ENCODE results near the gene TMEM95. TPM values are rescaled to one million over a fixed set of nuclear protein-coding genes. Genes with fewer than 3 reads are reported as not detected.

The TMEM95 gene
- not detected for total RNA-seq

DNA sequence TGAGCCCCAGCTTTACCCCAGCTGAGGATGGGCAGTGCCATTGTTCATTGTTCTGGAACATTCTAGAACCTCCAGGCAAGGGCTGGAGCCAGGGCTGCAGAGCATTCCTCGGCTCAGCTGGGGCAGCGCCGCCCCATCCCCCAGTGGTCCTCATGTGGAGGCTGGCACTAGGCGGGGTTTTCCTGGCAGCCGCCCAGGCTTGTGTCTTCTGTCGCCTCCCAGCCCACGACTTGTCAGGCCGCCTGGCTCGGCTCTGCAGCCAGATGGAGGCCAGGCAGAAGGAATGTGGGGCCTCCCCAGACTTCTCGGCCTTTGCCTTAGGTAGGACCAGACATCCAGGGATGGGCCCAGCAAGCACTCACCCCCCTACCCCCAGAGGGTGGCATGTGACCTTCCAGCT is at the start of gene TMEM95:
TSS of gene TMEM95 (plus strand) at position 104 of the 400 bp plus-strand sequence. CDS start at position 153, 49 bp downstream.
- DNase-seq, result peak; percentile 86

DNA sequence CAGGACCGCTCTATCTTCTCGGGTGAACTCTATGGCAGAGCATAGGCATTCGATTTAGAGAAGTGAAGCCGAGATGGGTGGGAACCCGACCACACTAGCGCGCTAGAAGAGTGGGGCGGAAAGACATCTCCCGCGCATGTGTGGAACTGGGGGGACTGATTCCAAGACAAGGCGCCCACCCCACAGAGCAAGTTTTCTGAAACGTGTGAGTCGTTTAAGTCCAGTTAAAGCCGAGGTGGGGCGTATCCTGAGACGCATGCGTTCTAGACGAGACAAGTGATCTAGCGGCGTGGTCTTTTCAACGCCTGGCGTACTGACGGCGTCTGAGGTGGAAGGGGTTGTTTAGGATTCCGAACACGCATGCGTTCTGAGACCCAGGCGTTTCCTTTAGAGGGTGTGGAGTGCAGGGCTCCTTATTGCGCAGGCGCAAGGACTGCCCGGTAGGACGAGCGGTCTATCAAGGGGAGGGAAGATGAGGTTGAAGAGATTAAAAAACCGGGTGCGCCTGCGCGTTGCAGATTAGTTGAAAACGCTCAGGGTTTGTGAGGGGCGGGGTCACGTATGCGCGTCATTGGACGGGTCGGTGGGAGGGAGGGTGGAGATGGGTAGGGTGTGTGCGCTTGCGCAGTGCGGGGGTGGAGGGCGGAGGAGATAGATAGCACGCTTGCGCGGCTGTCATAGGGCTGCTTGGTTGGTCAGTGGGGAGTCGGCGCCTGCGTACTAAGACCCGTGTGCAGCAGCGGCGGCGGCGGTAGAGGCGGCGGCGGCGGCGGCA is 47.9 kb upstream of the TMEM95 start, which contains the start of gene EIF5A:
TSS of gene EIF5A (plus strand) at position 718 of the 775 bp plus-strand sequence. CDS start 2,008 bp downstream, outside the sequence.
- DNase-seq, result peak; percentile 100

GRCh38 chr17:7307686-7308624 is 47.0 kb upstream of the TMEM95 start:
- DNase-seq, result peak; percentile 36

DNA sequence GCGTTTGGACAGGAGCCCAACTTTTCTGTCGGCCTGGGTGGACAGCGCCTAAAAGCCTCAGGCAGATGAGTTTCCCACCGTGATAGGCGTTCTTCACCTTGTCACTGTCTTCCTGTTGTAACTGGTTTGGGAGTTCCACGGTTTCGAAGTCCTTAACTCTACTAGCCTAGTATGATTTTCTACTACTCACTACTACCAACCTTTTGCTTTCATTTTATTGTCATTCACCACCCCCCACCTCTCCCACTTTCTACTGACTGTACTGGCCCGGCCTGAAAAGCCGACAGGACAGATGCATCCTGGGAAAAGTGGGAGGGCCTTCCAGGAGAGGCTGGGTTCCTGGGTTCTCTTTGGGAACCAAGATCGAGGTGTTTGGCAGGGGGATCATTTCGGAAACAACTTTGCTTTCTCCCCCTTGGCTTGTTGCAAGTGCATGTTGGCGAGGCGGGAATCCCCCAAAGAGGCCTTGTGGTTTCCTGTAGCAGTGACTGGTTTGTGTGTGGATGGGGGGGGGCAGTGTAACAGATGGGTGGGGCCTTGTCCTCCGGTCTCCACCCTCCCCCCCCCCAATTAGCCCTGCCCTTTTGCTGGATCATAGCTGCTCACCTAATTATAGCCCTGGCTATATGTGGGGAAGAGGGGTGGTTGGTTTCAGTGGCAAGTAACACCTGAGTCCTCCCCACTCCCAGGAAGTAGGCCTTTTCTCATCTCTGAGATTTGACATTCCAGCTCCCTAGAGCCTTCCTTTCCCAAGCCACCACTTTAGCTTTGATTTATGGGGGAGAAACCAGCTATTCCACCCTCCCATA is 46.1 kb upstream of the TMEM95 start:
- DNase-seq, result peak; percentile 86

- DNase-seq, result no peak
Measured at GRCh38 chr17:7309628-7310027, 45.3 kb upstream of the TMEM95 start.

DNA sequence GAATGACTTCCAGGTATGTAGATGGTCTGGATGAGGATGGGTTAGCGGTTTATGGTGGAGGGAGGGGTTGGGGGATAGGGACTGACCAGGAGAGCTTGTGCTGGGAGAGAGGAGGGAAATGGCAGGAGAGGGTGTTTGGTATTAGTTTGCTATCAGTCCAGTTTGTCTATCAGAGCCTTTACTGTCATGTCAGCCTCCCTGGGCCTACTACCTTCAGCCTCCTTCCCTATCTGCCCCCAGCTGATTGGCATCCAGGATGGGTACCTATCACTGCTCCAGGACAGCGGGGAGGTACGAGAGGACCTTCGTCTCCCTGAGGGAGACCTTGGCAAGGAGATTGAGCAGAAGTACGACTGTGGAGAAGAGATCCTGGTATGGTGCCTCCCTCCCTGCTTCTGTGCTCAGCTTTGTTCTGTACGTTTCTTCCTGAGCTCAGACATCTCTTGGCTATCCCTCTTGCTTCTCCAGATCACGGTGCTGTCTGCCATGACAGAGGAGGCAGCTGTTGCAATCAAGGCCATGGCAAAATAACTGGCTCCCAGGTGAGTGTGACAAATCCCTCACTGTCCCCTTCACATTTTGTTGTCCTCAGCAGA is 43.7 kb upstream of the TMEM95 start:
- DNase-seq, result no peak

GRCh38 chr17:7312432-7313087 is 42.4 kb upstream of the TMEM95 start:
- no peak for DNase-seq

GRCh38 chr17:7313088-7313889 is 41.7 kb upstream of the TMEM95 start:
- DNase-seq, result no peak

DNA sequence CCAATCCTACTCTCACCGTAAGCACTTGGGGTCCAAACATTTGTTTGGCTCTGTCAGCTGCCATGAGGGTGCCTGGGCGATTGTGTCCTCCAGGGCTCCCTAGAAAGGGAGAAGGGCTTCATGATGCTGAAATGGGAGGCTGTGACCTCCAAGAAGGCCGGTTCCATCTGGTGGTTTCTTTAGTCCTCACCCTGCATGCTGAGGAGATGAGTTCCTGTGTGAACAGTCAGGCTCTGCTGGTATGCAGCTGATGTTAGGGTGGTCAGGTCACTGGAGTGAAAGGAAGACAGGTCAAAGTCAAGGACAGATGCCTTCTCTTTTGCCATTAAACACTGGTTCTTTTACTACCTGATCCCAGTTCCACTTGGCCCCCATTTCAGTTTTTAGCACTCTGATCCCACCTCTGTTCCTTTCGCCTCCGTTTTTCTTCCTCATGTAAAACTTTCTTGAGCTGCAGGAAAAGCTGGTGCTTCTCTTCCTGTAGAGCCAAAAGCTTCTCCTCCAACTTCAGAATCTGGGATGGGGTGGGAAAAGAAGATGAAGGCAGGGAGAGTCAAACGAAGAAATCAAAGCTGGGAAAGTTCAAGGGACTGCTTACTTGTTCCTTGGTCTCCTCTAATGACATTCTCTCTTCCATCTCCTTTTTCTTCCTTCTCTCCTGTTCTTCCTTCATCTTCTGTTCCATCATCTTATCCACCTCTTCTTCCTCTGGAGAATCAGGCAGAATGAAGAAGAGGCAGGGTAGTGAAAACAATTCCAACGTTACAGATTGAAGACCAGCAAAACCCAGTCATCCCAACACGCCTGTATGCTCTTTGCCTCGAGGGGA is 40.9 kb upstream of the TMEM95 start:
- DNase-seq, result no peak

GRCh38 chr17:7314719-7315569 is 40.0 kb upstream of the TMEM95 start, which contains the start of gene GPS2:
Gene GPS2 (minus strand): TSS chr17:7315360. CDS start chr17:7315052, 308 bp downstream.
- DNase-seq, result peak; percentile 94

- no peak for DNase-seq
Measured at GRCh38 chr17:7315570-7316235, 39.3 kb upstream of the TMEM95 start.

- no peak for DNase-seq
Measured at GRCh38 chr17:7317161-7317803, 37.7 kb upstream of the TMEM95 start.

- no peak for DNase-seq
Measured at GRCh38 chr17:7318121-7318860, 36.7 kb upstream of the TMEM95 start.

DNA sequence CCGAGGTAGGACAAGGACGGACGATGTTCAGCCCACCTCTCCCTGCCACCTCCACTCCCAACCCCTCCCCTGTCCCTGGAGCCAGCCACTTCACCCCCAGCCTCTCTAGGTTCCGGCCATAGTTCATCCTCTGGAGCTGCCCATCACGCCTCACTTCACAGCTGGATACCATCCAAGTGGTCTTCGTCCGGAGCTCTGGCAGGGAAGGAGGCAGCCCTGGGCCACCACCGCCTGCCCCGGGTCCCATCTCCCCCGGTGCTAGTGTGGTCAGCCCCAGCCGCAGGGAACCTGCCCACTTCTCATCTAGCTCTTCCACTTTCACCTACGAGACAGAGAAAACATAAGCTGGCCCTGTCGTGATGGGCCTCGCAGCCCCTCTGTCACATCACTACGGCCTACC is 33.5 kb upstream of the TMEM95 start:
- DNase-seq, result no peak

GRCh38 chr17:7322520-7323194 is 32.3 kb upstream of the TMEM95 start:
- no peak for DNase-seq

All from tongue (tissue), 2 donors.